Upper lobe of left lung (tissue), 4 donors: ENCODE measurements around the gene ARAP2.

Source experiments
- EP300 ChIP-seq, 4 donors: sonication (generic); formaldehyde crosslinking; IDR thresholded peaks; one replicate each; pipeline ENCODE4 v1.5.1; 2017; ENCODE audit warnings: antibody characterized with exemption in 4 of 4, control low read depth in 2 of 4
- POLR2A ChIP-seq, 4 donors: fragments of 450-650 bp; IDR thresholded peaks; one replicate each; pipeline ENCODE4 v1.5.1; 2016 to 2017; ENCODE audit warnings: antibody characterized with exemption in 4 of 4, mild to moderate bottlenecking in 2 of 4
- TF ChIP-seq, protein P1 (sequence below), 6 experiments: fragments of 450-650 bp in 4 of 6; fragments of 200-600 bp in 2 of 6; sonication (generic) in 2 of 6; IDR thresholded peaks; one replicate each; pipeline ENCODE4 v1.5.1; 2016 to 2019; ENCODE audit warnings: antibody characterized with exemption in 6 of 6

DNA sequence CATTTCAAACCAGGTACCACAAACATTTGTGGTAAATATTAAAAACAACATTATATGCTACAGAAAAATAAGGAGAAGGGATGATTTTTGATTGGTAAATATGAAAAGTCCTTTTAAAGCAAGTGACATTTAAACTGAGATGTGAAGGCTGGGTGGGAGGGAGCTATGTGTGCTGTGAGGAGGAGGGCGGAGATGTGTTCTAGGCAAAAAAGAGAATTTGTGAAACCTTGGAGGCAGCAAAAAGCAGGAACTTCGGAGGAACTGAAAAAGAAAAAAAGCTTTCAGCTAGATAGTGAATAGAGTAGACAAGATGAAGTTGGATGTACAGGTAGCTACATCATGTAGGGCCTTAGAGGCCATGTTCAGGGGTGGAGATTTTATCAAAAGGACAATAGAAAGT is 10.1 kb upstream of the ARAP2 start:
- TF ChIP-seq, protein P1, sequence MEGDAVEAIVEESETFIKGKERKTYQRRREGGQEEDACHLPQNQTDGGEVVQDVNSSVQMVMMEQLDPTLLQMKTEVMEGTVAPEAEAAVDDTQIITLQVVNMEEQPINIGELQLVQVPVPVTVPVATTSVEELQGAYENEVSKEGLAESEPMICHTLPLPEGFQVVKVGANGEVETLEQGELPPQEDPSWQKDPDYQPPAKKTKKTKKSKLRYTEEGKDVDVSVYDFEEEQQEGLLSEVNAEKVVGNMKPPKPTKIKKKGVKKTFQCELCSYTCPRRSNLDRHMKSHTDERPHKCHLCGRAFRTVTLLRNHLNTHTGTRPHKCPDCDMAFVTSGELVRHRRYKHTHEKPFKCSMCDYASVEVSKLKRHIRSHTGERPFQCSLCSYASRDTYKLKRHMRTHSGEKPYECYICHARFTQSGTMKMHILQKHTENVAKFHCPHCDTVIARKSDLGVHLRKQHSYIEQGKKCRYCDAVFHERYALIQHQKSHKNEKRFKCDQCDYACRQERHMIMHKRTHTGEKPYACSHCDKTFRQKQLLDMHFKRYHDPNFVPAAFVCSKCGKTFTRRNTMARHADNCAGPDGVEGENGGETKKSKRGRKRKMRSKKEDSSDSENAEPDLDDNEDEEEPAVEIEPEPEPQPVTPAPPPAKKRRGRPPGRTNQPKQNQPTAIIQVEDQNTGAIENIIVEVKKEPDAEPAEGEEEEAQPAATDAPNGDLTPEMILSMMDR (IDR thresholded peaks at IDR 0.05) = no peak
- no peak for TF ChIP-seq EP300 (IDR thresholded peaks at IDR 0.05)
- TF ChIP-seq POLR2A (IDR thresholded peaks at IDR 0.05) = no peak
